Activated naive CD4-positive, alpha-beta T cell treated with anti-CD3 and anti-CD28 coated beads, Interleukin-2, amount 50 U/mL, for 72 hours (primary cell): ENCODE results near the gene TSSK2. TPM values are rescaled to one million over a fixed set of nuclear protein-coding genes. Genes with fewer than 3 reads are reported as not detected.

ENCODE experiments used
- ATAC-seq, 2 donors: fragments of 150-1000 bp; cut with Tn5 transposase; 2 replicates each; pipeline ENCODE4 v1.10.0; 2021; ENCODE audit warnings: mild to moderate bottlenecking in 2 of 2, moderate library complexity in 2 of 2
- DNase-seq, 2 donors: peaks; one replicate each; pipeline ENCODE4 v3.0.0; 2021 to 2022; ENCODE audit warnings: low spot score in 2 of 2
- H3K27ac Mint-ChIP-seq, 2 donors: one replicate each; pipeline ENCODE4 v1.8.0; 2022; ENCODE audit warnings: mild to moderate bottlenecking in 2 of 2, mixed read lengths in 2 of 2
- H3K36me3 Mint-ChIP-seq, 2 donors: one replicate each; pipeline ENCODE4 v1.8.0; 2022; ENCODE audit warnings: mixed read lengths in 2 of 2
- H3K9me3 Mint-ChIP-seq, 2 donors: one replicate each; pipeline ENCODE4 v1.8.0; 2022; ENCODE audit warnings: mixed read lengths in 2 of 2
- total RNA-seq, 2 donors: library from RNA; stranded (reverse); gene quantifications; one replicate each; pipeline ENCODE4 v1.2.3, GENCODE V29; 2022

TSSK2 gene
- total RNA-seq, 2 donors from 2014 or later = not detected

- ATAC-seq (no peak), DNase-seq (no peak)
- Mint-ChIP-seq H3K36me3 (no peaks in the 10 kb centered on the region), H3K27ac (no peak overlapping the region), H3K9me3 (no peaks in the 10 kb centered on the region)
These were observed 12.7 kb upstream of the TSSK2 start for GRCh38 chr22:19118329-19118880.

GRCh38 chr22:19119949-19120348, 11.2 kb upstream of the TSSK2 start:
- H3K9me3 Mint-ChIP-seq = no peaks in the 10 kb centered on the region
- DNase-seq = no peak
- peak overlapping the region in 1 of 2 donors; percentile 70 for H3K27ac Mint-ChIP-seq
- ATAC-seq = no peak
- no peaks in the 10 kb centered on the region for H3K36me3 Mint-ChIP-seq

GRCh38 chr22:19120829-19121630, 10.1 kb upstream of the TSSK2 start:
- ATAC-seq (peak in 1 of 2 donors; percentile 4), DNase-seq (no peak)
- peak overlapping the region; percentile 79 to 83 for H3K27ac Mint-ChIP-seq

DNA sequence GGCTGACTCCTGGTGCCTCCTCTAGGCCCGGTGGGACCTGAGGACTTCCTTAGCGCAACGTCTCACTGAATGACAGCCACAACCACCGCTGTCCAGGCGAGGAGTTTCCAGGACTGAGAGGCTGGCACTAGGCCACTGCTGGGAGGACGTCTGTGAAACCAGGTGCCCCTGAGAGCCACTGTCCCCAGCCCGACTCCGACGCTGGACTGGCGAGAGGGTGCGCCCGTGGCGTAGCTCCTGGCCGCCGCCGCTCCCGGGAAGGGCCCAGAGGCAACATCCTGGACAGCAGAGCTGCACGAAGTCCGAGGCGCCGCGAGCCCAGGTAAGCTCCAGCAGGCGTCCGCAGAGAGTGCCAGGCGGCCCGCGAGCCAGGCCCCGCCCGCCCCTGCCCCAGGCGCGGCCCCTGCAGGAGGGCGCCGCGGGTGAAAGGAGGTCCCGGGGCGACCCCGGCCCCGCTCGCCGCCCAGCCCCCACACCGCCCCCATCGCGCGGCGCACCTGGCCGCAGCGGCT, 9.4 kb upstream of the TSSK2 start:
- ATAC-seq = peak; percentile 23 to 27
- peak overlapping the region; percentile 79 to 83 for H3K27ac Mint-ChIP-seq
- H3K36me3 Mint-ChIP-seq = no peaks in the 10 kb centered on the region
- no peaks in the 10 kb centered on the region for H3K9me3 Mint-ChIP-seq
- DNase-seq = peak; percentile 37 to 65

More at GRCh38 chr22:19120829-19121630, 10.1 kb upstream of the TSSK2 start:
- no peaks in the 10 kb centered on the region for H3K36me3 Mint-ChIP-seq
- no peaks in the 10 kb centered on the region for H3K9me3 Mint-ChIP-seq

- peak within 1 kb of the TSS; percentile 79 to 83 for H3K27ac Mint-ChIP-seq
- H3K36me3 Mint-ChIP-seq = no peaks in the 10 kb centered on the region
- ATAC-seq (peak; percentile 98), DNase-seq (peak; percentile 94 to 96)
- no peaks in the 10 kb centered on the region for H3K9me3 Mint-ChIP-seq
These were observed 8.9 kb upstream of the TSSK2 start, which contains the start of gene DGCR2 for GRCh38 chr22:19122143-19122751. Gene DGCR2 (minus strand): TSS chr22:19122412. CDS start chr22:19122206, 206 bp downstream.

DNA sequence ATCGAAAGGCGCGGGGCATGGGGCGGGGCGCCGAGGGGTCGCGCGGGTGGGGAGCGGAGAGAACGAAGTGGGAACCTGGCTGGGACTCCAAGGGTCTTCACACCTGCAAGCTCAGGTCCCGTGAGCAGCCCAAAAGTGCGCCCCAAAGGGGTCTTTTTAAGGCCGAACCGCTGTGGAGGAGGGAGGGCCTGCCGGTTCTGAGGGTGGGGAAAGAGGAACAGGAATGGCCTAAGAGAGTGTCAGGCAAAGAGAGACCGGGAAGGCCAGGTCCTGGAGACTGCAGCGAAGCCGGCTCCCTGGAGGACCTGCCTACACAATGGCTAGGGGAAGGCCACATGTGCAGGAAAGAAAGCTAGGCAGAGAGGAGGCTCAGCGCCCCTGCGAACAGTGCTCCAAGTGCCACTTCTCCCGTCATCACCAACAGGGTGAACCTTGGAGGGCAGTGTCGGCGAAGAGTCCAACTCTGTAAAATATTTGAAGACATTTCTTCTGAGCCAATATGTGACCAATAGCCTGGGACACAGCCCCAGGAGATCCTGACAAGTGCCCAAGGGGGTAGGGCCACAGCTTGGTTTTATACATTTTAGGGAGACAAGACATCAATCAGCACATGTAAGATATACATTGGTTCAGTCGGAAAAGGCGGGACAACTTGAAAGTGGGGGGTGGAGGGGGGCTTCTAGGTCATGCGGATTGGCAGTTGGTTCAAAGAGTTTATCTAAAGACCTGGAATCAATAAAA, 8.2 kb upstream of the TSSK2 start:
- Mint-ChIP-seq H3K36me3 (no peaks in the 10 kb centered on the region), H3K9me3 (no peaks in the 10 kb centered on the region), H3K27ac (peak overlapping the region; percentile 44 to 70)
- DNase-seq (no peak), ATAC-seq (no peak)

DNA sequence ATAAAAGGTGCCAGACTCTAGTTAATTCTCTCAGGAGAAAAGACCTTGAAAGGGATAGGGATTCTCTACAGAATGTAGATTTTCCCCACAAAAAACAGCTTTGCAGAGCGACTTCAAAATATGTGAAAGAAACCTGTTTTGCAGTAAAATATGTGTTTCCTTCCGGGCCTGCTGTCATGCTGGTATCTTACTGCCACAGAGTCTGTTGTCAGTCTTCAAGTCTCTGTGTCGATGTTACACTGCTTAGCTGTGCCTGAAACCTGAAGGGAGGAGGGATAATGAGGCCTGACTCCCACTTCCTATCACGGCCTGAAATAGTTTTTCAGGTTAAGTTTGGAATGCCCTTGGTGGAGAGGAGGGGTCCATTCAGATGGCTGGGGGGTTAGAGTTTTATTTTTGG, 7.2 kb upstream of the TSSK2 start:
- Mint-ChIP-seq H3K27ac (no peak overlapping the region), H3K36me3 (no peaks in the 10 kb centered on the region), H3K9me3 (no peaks in the 10 kb centered on the region)
- DNase-seq = no peak
- no peak for ATAC-seq

- H3K9me3 Mint-ChIP-seq = no peaks in the 10 kb centered on the region
- no peaks in the 10 kb centered on the region for H3K36me3 Mint-ChIP-seq
- ATAC-seq (no peak), DNase-seq (no peak)
- H3K27ac Mint-ChIP-seq = no peak overlapping the region
These were observed 6.7 kb upstream of the TSSK2 start for GRCh38 chr22:19124377-19124776.

DNA sequence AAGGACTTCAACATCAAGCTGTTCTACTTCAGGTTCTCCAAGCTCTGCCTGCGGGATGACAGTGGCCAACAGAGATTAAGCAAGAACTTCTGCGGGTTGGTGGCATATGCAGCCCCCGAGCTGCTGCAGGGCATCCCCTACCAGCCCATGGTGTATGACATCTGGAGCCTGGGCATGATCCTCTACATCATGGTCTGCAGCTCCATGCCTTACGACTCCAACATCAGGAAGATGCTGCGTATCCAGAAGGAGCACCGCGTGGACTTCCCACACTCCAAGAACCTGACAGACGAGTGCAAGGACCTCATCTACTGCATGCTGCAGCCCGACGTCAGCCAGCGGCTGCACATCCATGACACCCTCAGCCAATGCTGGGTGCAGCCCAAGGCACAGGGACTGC, 6.1 kb upstream of the TSSK2 start:
- Mint-ChIP-seq H3K27ac (no peak overlapping the region), H3K9me3 (no peaks in the 10 kb centered on the region), H3K36me3 (no peaks in the 10 kb centered on the region)
- ATAC-seq = no peak
- DNase-seq = no peak

GRCh38 chr22:19125474-19126308, 5.4 kb upstream of the TSSK2 start:
- Mint-ChIP-seq H3K27ac (no peak overlapping the region), H3K9me3 (no peaks in the 10 kb centered on the region), H3K36me3 (no peaks in the 10 kb centered on the region)
- ATAC-seq (no peak), DNase-seq (no peak)

GRCh38 chr22:19126309-19127273, 4.5 kb upstream of the TSSK2 start:
- H3K27ac Mint-ChIP-seq = no peak overlapping the region
- ATAC-seq (no peak), DNase-seq (no peak)
- no peaks in the 10 kb centered on the region for H3K36me3 Mint-ChIP-seq
- H3K9me3 Mint-ChIP-seq = no peaks in the 10 kb centered on the region

GRCh38 chr22:19127329-19128008, 3.6 kb upstream of the TSSK2 start:
- no peak for DNase-seq
- Mint-ChIP-seq H3K27ac (no peak overlapping the region), H3K9me3 (no peaks in the 10 kb centered on the region), H3K36me3 (no peaks in the 10 kb centered on the region)
- ATAC-seq = no peak

DNA sequence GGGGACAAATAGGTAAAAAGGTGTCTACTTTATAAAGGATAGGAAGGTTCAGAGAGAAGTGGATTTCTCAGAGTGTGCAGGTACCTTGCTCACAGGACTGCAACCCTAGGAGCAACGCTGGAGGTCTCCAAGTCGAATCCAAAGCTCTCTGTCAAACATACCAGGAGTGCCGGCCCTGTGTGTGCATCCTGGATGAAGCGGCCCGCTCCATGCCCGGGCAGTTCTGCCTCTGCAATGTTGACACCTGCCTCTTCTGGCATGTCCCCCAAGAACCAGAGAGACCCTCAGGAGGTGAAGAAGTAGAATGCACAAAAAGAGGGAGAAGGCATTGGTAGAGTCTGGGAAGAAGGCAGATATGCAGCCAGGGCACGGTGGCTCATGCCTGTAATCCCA, 3.1 kb upstream of the TSSK2 start:
- DNase-seq = no peak
- no peak for ATAC-seq
- H3K9me3 Mint-ChIP-seq = no peaks in the 10 kb centered on the region
- H3K27ac Mint-ChIP-seq = no peak overlapping the region
- no peaks in the 10 kb centered on the region for H3K36me3 Mint-ChIP-seq

DNA sequence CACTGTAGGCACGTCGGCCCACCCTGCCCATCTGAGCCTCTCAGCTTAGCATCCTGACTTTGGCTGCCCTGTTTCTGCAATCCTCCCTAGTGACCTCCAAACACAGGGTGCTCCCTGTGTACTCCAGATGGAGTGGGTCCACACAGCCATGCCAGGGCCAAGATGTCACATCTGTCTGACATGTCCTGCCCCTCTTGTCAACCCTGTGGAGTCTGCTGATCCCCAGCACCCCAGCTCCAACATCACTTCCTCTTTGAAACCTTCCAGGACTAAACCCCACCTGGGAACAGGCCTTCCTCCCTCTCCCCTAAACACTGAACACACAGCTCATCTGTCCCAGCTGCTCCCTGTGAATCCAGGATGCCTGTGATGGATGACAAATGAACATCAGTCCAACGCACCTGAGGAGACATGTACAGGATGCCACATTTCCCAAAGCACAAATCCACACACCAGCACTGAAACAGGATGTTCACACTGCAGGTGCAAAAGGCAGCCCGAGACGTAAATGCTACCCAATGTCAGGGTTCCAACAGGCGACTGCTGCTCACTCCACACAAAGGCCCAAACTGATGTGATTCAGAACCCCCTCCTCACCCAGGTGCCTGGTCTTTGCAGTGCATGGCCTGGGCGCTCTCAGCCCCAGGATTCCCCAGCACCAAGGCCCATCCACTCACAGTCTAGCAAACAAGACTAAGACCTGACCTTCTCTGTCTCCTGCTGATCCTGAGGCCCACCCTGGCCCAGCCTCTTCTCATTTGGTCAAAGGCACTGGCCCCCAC, 2.0 kb upstream of the TSSK2 start:
- H3K27ac Mint-ChIP-seq = peak overlapping the region; percentile 7
- no peak for DNase-seq

More for the DNA sequence above, 2.0 kb upstream of the TSSK2 start:
- Mint-ChIP-seq H3K36me3 (no peaks in the 10 kb centered on the region), H3K9me3 (no peaks in the 10 kb centered on the region)
- no peak for ATAC-seq
